Erythroblast (primary cell): ENCODE measurements around the gene TEX264.

Experiments used
- GATA1 ChIP-seq: IDR thresholded peaks from 2 replicates; pipeline ENCODE4 v1.6.1; 2011; ENCODE audit warnings: low read depth, mild to moderate bottlenecking, control low read depth, low read length, moderate library complexity
- POLR2A ChIP-seq: IDR thresholded peaks from 2 replicates; pipeline ENCODE4 v1.6.1; 2011; ENCODE audit warnings: mild to moderate bottlenecking, low read length

DNA sequence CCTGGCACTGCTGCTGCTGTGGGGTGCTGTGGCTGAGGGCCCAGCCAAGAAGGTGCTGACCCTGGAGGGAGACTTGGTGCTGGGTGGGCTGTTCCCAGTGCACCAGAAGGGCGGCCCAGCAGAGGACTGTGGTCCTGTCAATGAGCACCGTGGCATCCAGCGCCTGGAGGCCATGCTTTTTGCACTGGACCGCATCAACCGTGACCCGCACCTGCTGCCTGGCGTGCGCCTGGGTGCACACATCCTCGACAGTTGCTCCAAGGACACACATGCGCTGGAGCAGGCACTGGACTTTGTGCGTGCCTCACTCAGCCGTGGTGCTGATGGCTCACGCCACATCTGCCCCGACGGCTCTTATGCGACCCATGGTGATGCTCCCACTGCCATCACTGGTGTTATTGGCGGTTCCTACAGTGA, 38.0 kb downstream of the TEX264 start:
- TF ChIP-seq POLR2A (no peak), GATA1 (no peak)
